Renal cortex interstitium (tissue), 11 donors: ENCODE results near the gene SLC7A1. TPM values are rescaled to one million over a fixed set of nuclear protein-coding genes. Genes with fewer than 3 reads are reported as not detected.

Experiments
- DNase-seq, 11 donors: peaks; one replicate each; pipeline ENCODE4 v3.0.0-alpha.2; 2013; ENCODE audit warnings: low read depth in 9 of 11, low spot score in 4 of 11; ENCODE audit errors: extremely low read depth in 1 of 11
- polyA plus RNA-seq, 3 donors: library from polyadenylated mRNA; unstranded; fragments of 120-200 nt; gene quantifications; one replicate each; pipeline ENCODE4 v1.2.1, GENCODE V29; 2013; ENCODE audit not compliant: insufficient read length in 3 of 3

SLC7A1 gene
- polyA plus RNA-seq, 3 donors: 13.9 to 30.0 (median 14.8) TPM

DNA sequence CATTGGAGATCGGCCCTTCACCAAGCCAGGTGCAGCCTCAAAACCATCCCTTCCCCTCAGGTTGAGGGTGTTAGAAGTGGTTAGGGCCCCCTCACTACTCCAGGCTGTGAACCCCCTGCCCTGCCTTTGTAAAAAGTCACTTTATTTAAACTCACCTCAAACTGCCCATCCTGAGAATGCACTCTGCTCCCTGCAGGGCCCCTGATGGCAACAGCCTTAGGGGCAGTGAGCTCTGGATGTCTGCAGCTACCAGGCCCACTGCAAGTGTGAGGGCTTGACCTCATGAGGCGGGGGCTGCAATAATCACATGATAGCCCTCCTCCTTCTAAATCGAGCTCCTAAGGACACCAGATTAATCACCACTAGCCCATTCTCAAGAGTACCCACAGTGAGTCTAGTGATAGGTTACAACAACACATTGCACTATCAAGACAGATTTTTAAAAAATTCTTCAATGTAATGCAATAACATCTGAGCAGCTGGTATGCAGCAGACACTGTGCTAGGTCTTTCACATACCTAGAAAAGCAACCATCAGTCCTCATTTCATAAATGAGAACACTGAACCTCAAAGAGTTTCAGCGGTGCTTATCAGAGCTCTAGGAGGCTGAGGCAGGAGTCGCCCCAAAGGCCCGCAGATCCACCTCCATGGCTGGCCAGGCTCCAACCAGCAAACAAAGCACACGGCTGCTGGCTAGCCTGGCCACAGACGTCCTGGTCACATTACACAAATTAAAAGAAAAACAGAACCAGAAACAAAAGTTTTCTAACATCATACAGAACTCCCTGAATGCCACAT, 26.0 kb downstream of the SLC7A1 start:
- no peak for DNase-seq

DNA sequence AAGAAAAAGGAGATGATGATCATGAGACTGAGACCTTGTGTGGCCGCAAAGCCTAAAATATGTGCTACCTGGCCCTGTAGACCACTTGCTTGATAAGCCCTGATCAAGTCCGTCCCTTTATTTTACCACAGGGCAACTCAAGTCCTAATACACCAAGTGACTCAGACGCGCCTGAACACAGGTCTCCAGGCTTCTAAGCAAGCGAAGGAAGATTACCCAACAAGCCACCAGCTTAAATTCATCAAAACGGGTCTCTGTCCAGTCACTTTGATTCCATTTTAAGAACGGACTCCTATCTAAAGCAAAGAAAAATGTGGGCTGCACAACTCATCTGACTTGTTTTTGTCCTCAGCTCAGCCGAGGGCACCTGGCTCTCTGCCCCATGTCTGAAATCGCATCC, 26.8 kb downstream of the SLC7A1 start:
- DNase-seq: no peak

DNA sequence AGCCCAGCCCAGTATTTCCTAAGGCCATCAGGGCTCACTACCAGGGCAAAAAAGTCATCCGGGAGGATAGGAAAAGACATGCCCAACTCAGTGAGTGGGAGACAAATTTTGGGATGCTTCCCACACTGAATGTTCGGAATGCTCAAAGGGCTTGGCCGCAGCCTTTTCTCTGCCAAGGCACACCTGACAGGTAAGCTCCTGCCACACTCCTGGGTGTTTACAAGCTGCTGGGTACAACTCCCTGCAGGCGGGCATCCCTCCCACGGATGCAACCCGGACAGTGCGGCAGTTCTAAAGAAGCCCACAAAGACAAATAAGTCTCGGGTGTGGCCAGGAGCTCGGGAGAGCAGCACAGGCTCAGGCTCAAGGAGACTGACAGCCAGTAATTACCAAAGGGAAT, 28.1 kb downstream of the SLC7A1 start:
- no peak for DNase-seq

DNA sequence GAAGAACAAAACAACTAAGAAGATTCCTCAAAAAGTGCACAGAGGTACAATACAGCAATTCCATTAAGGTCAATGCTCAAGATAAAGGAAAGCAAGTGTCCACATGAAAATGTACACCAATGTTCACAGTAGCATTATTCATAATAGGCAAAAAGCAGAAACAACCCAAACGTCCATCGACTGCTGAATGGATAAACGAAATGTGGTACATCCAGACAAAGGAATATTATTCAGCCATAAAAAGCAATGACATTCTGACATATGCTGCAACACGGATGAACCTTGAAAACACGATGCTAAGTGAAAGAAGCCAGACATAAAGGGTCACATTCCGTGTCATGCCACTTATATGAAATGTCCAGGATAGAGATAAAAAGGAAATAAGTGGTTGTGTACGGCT, 29.3 kb downstream of the SLC7A1 start:
- DNase-seq: no peak

DNA sequence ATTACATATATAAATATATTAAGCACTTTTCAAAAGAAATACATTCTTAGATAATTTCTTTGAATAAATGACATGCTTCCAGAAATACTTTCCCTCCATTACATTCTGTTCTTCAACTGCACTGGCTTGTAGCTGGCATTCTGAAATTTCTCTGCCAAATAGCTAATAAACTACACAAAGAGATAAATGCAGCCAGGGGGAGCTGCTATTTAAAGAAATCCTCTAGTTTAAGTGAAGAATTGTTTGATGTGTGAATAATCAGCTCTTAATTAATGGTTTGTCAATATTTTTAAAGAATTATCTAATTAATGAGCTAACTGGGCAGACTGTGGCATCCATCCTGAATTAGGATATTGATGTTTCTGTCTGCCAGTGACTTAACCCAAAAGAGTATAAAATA, 30.7 kb downstream of the SLC7A1 start:
- DNase-seq: no peak

DNA sequence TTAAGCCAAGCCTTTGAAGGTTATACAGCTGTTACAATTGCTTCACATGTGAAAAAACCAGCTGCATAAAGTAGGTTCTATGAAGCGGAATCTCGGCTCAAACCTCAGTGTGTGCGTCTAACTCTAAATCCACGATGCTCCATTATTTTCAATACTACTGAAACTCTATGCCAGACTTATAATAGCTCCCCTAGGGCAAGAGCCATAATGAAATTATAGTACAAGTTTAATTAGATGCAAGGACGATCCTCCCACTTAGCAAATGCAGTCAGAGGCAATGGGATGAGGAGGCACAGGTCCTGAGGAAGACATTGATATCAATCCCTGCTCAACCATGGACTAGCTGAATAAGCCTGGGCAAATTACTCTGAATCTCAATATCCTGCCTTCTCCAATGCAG, 31.1 kb downstream of the SLC7A1 start:
- no peak for DNase-seq

DNA sequence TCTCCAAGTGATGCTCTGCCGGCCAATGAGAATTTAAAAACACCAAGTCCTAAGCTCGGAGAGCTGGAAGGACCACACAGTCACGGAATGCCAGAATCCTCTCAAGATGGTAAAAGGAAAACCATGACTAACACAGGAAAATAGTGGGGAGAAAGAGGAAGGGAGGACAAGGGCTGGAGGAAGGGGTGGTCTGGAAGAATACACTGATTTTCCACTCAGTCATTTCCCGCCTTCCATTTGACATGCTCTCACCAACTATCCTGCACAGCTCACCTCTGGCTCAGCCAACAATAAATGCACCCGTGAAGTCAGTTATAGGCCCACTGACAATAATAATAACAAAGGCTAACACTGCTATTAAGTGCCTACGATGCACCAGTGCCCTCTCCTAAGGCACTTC, 31.5 kb downstream of the SLC7A1 start:
- no peak for DNase-seq

DNA sequence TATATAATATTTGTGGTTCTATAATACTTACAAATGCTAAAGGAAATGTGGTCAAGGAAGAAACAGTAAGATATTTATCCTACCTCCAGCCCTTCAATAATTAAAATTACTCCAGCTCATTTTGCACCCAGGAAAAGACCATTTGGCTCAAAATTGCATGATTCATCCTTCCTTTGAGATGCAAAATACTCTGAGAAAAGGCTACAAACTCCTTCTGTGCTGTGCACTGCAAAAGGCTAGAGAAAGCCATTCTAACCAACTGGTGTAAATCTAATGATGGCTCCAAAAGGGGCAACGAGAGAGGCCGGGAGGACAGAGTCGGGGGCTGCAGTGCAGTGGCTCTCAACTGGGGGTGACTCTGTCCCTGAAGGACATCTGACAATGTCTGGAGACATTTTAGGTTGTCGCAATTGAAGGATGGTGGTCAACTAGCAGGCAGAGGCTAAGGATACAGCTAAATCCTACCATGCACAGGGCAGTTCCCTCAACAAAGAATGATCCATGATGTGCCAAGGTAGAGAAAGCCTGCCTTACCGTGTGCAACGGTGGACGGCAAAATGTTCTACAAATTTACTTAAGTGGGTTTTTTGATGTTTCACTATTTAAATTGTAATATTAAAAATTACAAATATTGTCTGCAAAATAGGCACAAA, 32.6 kb downstream of the SLC7A1 start:
- no peak for DNase-seq

DNA sequence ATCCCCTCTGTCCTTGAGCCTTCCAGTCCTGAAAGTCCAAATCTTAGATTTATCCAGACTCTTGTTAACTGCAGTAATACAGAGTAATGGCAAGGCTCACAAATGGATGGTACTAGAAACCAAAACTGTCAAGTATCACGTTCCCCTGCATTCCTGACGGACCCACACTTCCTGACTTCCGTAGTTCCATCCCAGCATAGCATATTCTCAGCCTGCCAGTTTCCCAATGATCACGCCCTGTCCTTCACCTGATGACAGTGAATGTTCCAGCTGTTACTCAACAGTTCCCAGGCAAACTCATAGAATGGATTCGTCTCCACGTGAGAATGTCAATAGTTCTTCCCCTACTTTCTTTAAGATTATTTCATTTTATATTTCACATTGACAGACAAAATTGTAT, 33.6 kb downstream of the SLC7A1 start:
- DNase-seq: no peak

DNA sequence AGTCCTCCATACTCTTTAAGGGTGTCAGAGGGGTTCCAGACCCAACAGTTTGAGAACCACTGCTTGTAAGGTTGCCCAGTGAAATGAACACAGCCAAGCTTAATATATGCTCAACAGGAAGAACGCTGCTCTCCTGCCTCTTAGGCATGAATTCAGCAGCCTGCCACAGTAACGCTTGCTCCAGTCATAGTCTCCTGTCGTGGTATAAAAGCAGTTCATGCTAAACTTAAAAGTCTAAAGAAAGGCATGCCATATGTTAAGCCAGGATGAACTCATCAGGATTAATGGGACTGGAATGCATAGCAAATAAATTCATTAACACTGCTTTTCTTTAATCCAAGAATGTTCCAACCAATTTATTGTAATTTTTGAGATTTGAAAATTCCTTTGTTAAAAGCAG, 38.7 kb downstream of the SLC7A1 start:
- no peak for DNase-seq

DNA sequence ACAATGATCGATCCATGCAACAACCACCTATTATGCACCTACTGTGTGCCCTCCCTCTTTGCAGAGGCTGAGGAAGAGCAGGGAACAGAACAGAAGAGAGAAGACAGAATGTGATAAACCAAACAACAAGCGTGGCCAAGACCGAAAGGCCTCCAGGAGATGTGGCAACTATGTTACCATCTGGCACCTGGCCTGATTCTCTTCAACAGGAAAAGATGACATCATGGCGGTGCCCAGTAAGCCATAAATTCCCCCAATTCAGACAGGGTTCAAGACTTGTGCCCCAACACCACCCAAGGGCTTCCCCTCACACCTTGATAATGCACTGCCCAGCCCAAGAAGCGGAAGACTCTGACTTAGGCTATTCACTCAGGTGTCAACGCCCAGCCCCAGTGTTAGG, 44.3 kb downstream of the SLC7A1 start:
- no peak for DNase-seq

DNA sequence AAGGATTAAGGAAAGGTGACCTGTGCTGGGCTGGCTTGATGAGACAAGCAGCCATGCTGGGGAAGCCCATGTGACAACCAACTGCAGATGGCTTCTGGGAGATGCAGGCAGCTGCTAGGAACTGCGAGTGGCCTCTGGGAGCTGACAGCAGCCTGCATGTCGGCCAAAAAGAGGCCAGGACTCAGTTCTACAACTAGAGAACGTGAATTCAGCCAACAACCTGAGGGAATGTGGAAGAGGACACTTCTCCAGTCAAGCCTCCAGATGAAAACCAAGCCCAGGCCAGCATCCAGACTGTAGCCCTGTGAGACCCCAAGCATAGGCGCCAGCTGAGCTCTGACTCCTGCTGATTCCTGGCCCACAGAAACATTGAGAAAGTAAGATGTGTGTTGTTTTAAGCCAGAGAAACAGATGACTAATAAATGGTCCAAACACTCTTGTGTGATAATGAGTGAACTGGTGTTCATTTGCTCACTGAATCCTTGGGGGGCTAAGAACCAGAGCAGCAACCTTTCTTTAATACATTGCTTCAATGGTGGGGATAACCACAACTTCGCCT, 45.0 kb downstream of the SLC7A1 start:
- no peak for DNase-seq

DNA sequence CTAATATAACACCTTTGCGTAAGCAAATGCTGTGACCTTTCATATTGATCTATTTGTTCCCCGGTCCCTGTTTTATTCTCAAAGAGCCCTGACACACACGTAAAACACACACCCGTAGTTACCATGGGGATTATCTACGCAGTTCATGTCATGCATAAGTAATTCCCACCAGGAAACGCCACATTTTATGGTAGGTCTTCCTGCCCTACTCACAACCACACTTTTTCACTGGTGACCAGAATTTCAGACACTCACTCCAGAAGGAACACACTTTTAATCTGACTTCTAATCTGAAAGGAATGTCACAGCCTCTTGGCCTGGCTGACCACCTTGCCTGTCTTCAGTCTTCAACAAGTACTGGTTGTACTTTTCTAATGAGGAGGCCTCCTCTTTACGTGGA, 46.8 kb downstream of the SLC7A1 start:
- peak in 9 of 11 donors; percentile 23 to 55 (median 41) for DNase-seq

DNA sequence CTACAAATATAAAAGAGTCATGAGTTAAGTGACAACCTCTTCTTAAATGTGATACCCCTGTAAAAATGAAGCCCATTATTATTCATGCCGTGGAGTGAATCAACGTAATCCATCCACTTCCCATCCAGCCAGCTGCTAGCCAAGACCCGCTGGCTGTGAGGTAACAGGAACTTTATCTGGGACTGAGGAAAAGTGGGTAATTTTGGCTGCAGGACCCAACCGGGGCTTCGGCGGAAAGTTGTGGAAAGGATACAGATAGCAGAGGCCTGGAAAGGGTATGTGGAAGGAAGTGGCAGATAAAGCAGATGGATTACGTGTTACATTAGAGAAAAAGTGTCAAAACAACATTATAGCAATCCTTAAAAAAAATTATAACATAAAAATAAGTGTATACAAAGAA, 48.3 kb downstream of the SLC7A1 start:
- DNase-seq: no peak

DNA sequence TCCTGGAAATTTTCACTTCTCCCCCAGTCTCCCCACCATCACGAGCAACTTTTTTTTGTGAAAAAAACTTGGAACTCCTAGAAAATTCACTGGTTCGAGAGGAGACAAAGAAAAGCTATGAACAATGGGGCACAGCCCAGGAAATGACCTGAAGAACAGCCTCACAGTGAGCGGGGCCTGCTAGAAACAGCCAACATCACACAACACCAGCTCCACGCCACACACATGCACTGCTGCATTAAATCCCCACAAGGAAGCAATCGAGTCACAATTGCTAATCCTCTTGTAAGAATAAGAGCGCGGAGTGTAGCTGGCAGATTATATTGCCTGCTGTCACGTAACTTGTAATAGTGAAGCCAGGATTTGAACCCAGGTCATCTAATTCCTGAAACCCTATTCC, 48.8 kb downstream of the SLC7A1 start:
- no peak for DNase-seq

DNA sequence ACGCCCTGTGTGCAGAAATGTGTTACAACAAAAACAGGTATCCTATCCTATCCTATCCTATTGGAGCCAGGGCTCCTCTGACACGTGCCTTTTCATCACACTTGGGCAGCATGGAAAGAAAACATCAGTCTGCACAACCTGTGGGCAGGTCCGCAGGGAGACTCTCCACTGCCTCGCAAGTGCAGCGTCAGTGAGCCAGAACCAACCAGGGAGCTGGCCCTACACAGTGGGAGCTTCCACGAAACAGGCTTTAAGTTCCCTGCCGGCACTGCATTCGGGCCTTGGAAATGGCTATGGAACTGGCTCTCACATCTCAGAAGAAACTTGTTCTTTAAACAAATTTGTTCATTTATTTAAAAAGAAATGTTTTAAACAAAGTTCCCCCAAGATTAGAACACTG, 49.5 kb downstream of the SLC7A1 start:
- no peak for DNase-seq

DNA sequence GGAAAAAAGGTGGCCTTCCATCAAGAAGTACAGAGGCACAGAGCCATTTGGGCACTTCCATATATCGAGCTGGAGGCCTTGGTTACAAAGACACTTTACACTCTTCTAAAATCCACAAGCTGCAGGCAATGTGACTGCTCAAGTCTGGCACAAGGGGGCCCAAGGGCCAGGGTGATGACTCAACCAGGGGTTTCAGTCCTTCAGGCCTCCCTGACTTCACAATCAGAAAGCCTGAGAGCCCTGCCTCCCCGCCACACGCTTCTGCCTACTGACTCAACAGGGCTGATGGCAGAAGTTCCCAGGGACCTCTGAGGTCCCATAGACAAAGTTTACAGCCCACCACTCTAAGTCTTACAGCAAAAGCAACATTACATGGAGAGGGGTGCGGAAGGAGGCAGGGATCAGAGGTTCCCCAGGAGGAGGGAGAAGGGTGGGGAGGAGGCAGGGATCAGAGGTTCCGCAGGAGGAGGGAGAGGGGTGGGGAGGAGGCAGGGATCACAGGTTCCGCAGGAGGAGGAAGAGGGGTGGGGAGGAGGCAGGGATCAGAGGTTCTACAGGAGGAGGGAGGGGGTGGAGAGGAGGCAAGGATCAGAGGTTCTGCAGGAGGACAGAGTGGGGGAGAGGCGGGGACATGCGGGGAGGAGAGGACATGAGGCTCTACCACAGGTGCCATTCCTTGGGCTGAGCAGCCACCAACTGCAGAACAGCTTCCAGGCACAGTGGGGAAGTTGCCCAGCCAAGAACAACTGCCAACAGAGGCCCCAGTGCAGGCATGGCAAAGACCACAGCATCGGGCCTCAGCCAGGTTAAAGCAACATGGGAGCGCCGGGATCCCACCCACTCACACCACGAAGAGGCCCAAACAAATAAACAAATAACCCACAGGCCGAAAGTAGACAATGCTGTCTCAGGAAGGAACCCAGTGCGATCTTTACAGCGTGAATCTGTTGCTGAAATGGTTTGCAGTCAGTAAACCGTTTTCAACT, 52.0 kb downstream of the SLC7A1 start:
- DNase-seq: no peak

DNA sequence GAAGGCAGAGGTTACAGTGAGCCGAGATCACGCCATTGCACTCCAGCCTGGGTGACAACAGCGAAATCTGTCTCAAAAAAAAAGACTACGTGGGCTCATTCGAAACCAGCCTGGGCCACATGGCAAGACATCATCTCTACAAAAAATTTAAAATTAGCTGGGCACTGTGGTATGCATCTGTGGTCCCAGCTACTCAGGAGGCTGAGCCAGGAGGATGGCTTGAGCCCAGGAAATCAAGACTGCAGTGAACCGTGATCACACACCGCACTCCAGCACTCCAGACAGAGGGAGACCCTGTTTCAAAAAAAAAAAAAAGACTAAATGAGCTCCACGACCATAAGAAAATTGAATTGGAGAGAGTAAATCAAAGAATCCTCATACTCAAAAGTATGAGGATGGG, 53.1 kb downstream of the SLC7A1 start:
- no peak for DNase-seq

DNA sequence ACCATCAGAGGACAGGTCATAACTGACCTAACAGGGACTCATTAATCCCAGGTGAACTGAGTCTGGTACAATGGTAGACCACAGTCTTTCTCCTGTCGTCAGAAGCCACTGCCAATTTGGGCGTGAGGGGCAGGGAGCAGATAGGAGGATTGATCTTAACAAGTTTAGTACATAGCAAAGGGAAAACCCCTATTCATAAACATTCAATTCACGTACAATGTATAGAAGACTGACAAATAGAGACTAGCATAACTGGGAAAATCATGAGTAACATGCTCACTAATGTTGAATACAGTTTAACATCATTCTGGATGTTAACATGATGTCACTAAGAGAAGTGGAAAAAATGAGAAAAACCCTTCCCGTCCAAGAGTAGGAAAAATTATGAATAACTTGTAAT, 54.1 kb downstream of the SLC7A1 start:
- DNase-seq: no peak
